GM12892 (cell line): ENCODE measurements around the gene SEMA4F.

Experiments
- POLR2A ChIP-seq: IDR thresholded peaks from 2 replicates; pipeline ENCODE4 v1.6.1; 2011; ENCODE audit warnings: low read depth, low read length, control low read depth
- POLR2AphosphoS5 ChIP-seq: IDR thresholded peaks from 2 replicates; pipeline ENCODE4 v1.6.1; 2011; ENCODE audit warnings: low read depth, low read length, control low read depth
- TAF1 ChIP-seq: IDR thresholded peaks from 2 replicates; pipeline ENCODE4 v1.6.1; 2011; ENCODE audit warnings: low read depth, mild to moderate bottlenecking, control low read depth, low read length, borderline replicate concordance

- TF ChIP-seq POLR2A (no peak), POLR2AphosphoS5 (no peak), TAF1 (no peak)
These were observed 4.5 kb downstream of the SEMA4F start for GRCh38 chr2:74658516-74658915.
